Bronchial epithelial cell (primary cell): ENCODE measurements around the gene MAP4K4. TPM values are rescaled to one million over a fixed set of nuclear protein-coding genes. Genes with fewer than 3 reads are reported as not detected.

Experiments
- DNase-seq: peaks from one replicate; pipeline ENCODE4 v3.0.0-alpha.2; 2010; ENCODE audit warnings: low read depth
- FAIRE-seq: peaks from 2 replicates; lab custom pipeline; 2011; peaks lifted over from hg19 to GRCh38; lab: Jason Lieb, UNC
- H3K27me3 ChIP-seq: 2 replicates; pipeline ENCODE4 v1.5.1; 2011; ENCODE audit warnings: low read length; ENCODE audit not compliant: control insufficient read depth, insufficient read depth
- H3K36me3 ChIP-seq: 2 replicates; pipeline ENCODE4 v1.5.1; 2011; ENCODE audit warnings: low read length; ENCODE audit not compliant: control insufficient read depth, insufficient read depth
- H3K4me3 ChIP-seq: 2 replicates; pipeline ENCODE4 v1.5.1; 2011; ENCODE audit warnings: mild to moderate bottlenecking, low read depth, low read length, control low read depth
- total RNA-seq: library from RNA; depleted of rRNA; stranded (reverse); fragments of >200 nt; gene quantifications from 2 replicates; pipeline ENCODE4 v1.2.1, GENCODE V29; 2014
- TF ChIP-seq, protein P1 (sequence below): IDR thresholded peaks from 2 replicates; pipeline ENCODE4 v1.5.1; 2011; ENCODE audit warnings: mild to moderate bottlenecking, moderate library complexity, low read length, control low read depth, inconsistent platforms; ENCODE audit not compliant: insufficient read depth, severe bottlenecking

Gene MAP4K4
- total RNA-seq, 1 donor from 2014 or later, result 81.1 TPM

- FAIRE-seq (no peak), DNase-seq (no peak)
- no peak overlapping the region for H3K4me3 ChIP-seq
- no peaks in the 10 kb centered on the region for H3K27me3 ChIP-seq
- no peaks in the 10 kb centered on the region for H3K36me3 ChIP-seq
- TF ChIP-seq, protein P1, sequence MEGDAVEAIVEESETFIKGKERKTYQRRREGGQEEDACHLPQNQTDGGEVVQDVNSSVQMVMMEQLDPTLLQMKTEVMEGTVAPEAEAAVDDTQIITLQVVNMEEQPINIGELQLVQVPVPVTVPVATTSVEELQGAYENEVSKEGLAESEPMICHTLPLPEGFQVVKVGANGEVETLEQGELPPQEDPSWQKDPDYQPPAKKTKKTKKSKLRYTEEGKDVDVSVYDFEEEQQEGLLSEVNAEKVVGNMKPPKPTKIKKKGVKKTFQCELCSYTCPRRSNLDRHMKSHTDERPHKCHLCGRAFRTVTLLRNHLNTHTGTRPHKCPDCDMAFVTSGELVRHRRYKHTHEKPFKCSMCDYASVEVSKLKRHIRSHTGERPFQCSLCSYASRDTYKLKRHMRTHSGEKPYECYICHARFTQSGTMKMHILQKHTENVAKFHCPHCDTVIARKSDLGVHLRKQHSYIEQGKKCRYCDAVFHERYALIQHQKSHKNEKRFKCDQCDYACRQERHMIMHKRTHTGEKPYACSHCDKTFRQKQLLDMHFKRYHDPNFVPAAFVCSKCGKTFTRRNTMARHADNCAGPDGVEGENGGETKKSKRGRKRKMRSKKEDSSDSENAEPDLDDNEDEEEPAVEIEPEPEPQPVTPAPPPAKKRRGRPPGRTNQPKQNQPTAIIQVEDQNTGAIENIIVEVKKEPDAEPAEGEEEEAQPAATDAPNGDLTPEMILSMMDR, result no peak
Measured at GRCh38 chr2:101777337-101777736, 79.8 kb downstream of the MAP4K4 start.

DNA sequence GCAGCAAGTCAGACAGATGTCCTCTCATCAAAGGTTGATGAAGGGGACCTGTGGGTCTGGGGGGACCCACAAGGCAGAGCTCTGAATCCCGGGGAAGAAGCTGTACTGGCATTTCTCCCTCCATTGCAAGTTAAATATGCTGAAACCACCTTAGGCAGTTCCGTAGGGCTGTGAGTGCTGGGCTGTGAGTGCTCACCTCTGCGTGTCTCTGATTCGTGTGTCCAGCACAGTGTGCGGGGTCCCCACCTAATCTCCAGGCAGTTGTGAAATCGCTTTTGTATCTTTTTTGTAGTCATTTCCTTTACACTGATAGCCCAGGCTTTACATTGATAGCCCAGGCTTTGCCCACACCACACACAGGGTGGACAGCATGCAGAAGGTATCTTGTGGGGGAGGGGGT is 80.6 kb downstream of the MAP4K4 start:
- H3K4me3 ChIP-seq, result no peak overlapping the region
- FAIRE-seq, result no peak
- TF ChIP-seq, protein P1, result no peak

GRCh38 chr2:101779190-101779589 is 81.7 kb downstream of the MAP4K4 start:
- Histone ChIP-seq H3K4me3 (no peak overlapping the region), H3K27me3 (no peaks in the 10 kb centered on the region), H3K36me3 (no peaks in the 10 kb centered on the region)
- TF ChIP-seq, protein P1, result no peak
- FAIRE-seq (no peak), DNase-seq (no peak)

More for the DNA sequence above, 80.6 kb downstream of the MAP4K4 start:
- H3K36me3 ChIP-seq, result no peaks in the 10 kb centered on the region
- DNase-seq, result no peak
- H3K27me3 ChIP-seq, result no peaks in the 10 kb centered on the region

- Histone ChIP-seq H3K27me3 (no peaks in the 10 kb centered on the region), H3K4me3 (no peak overlapping the region), H3K36me3 (no peaks in the 10 kb centered on the region)
- FAIRE-seq (no peak), DNase-seq (no peak)
- TF ChIP-seq, protein P1, result no peak
Measured at GRCh38 chr2:101779656-101780055, 82.1 kb downstream of the MAP4K4 start.

DNA sequence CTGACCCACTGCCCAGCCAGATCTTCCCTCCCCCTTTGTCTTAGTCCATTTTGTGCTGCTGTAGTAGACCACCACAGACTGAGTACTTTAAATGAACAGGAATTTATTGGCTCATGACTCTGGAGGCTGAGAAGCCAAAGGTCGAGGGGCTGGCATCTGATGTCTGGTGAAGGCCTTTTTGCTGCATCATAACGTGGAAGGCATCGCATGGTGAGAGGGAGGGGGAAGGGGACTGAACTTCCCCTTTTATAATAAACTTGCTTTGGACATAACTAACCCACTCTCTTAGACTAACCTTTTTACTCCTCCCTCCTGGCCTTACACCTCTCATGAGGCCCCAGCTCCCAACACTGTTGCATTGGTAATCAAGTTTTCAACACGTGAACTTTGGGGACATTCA is 83.8 kb downstream of the MAP4K4 start:
- no peaks in the 10 kb centered on the region for H3K27me3 ChIP-seq
- no peaks in the 10 kb centered on the region for H3K36me3 ChIP-seq
- TF ChIP-seq, protein P1, result no peak
- no peak overlapping the region for H3K4me3 ChIP-seq
- FAIRE-seq (no peak), DNase-seq (no peak)

DNA sequence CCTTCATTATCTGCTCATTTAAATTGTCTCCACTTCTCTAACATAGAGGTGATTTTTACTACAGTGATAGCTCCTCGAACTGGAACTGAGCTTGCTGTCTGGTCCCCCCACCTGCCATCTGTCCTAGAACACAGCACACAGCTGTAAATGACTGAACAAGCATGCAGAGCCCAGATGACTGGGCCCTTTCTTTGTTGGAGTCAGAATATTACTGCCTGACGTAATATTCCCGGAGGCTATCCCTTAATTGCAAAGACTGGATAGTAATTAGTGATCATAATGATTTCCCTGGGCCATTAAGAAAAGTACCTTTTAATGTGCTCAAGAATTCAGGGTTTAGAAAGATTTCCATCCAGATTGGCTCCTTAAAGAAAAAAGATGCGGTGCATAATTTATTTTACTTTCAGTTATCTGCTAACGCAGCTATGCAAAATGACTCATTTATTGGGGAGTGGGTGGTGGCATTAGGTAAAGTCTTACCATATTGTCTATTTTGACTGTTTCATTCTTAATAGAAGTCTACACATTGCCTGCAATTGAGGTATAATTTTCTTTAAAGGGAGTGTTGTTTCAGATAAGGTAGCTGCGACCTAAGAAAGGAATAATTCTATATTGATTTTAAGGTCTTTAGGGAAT is 84.4 kb downstream of the MAP4K4 start:
- H3K4me3 ChIP-seq, result no peak overlapping the region
- H3K36me3 ChIP-seq, result no peaks in the 10 kb centered on the region
- DNase-seq (no peak), FAIRE-seq (no peak)
- TF ChIP-seq, protein P1, result no peak
- no peaks in the 10 kb centered on the region for H3K27me3 ChIP-seq
